HepG2 (cell line): ENCODE results near the gene GATC. TPM values are rescaled to one million over a fixed set of nuclear protein-coding genes. Genes with fewer than 3 reads are reported as not detected.
A peak's percentile ranks its signal among the peaks of the same experiment; 100 is the strongest.

Experiments used
- EZH2 ChIP-seq: conservative IDR thresholded peaks from 2 replicates; pipeline ENCODE4 v1.6.1; 2012; ENCODE audit warnings: mild to moderate bottlenecking, low read depth, low read length, moderate library complexity
- MED1 ChIP-seq: sonication (generic); formaldehyde crosslinking; IDR thresholded peaks from 2 replicates; pipeline ENCODE4 v1.4.0; 2020; ENCODE audit warnings: missing genetic modification reagents
- ZFYVE20 ChIP-seq: sonication (generic); formaldehyde crosslinking; IDR thresholded peaks from 2 replicates; pipeline ENCODE4 v1.8.0; 2023; ENCODE audit warnings: low read depth, mild to moderate bottlenecking, moderate library complexity, missing genetic modification reagents, borderline replicate concordance
- ZNF564 ChIP-seq: sonication (generic); formaldehyde crosslinking; IDR thresholded peaks from 2 replicates; pipeline ENCODE4 v1.8.1; 2023; ENCODE audit warnings: mild to moderate bottlenecking, missing genetic modification reagents
- ZNF570 ChIP-seq: sonication (generic); formaldehyde crosslinking; IDR thresholded peaks from 2 replicates; pipeline ENCODE4 v1.4.0; 2020; ENCODE audit warnings: mild to moderate bottlenecking, missing genetic modification reagents, borderline replicate concordance
- ZNF775 ChIP-seq: sonication (generic); formaldehyde crosslinking; IDR thresholded peaks from 2 replicates; pipeline ENCODE4 v1.4.0; 2020; ENCODE audit warnings: missing genetic modification reagents, mild to moderate bottlenecking, moderate library complexity, borderline replicate concordance
- polyA plus RNA-seq, 8 experiments: library from polyadenylated mRNA; depleted of rRNA in 3 of 8; stranded (reverse) in 7 of 8; unstranded in 1 of 8; fragments of >200 nt; fragmentation: Illumina TruSeq in 4 of 8; extraction: Trizol in 4 of 8; gene quantifications; 2 replicates each; pipeline versions ENCODE4 v1.2.1 to v1.2.3, GENCODE V29; 2011 to 2016; ENCODE audit warnings: low read depth in 4 of 8, missing spikeins in 1 of 8, mixed read lengths in 1 of 8; ENCODE audit not compliant: insufficient read depth in 1 of 8
- total RNA-seq, 5 experiments: library from RNA; depleted of rRNA; stranded (reverse); fragments of >200 nt; fragmentation: Illumina TruSeq; extraction: Trizol; gene quantifications; 2 replicates each; pipeline ENCODE4 v1.2.3, GENCODE V29; 2016; ENCODE audit warnings: low read depth in 1 of 5
- TF ChIP-seq, protein P1 (sequence below): sonication (generic); formaldehyde crosslinking; IDR thresholded peaks from 2 replicates; pipeline ENCODE4 v1.4.0; 2020; ENCODE audit warnings: missing genetic modification reagents
- TF ChIP-seq, protein P2 (sequence below), 2 experiments: fragments of 450-650 bp in 1 of 2; sonication (generic) in 1 of 2; formaldehyde crosslinking in 1 of 2; IDR thresholded peaks; 2 replicates each; pipeline versions ENCODE4 v1.6.1 to v1.8.0; 2016 to 2022; ENCODE audit warnings: antibody characterized with exemption in 1 of 2, mild to moderate bottlenecking in 1 of 2, missing genetic modification reagents in 1 of 2
- TF ChIP-seq, protein P3 (sequence below): sonication (generic); formaldehyde crosslinking; IDR thresholded peaks from 2 replicates; pipeline ENCODE4 v1.4.0; 2020; ENCODE audit warnings: missing genetic modification reagents
- TF ChIP-seq, protein P4 (sequence below): sonication (generic); formaldehyde crosslinking; IDR thresholded peaks from 2 replicates; pipeline ENCODE4 v1.5.0; 2020; ENCODE audit warnings: mild to moderate bottlenecking, missing genetic modification reagents, moderate library complexity

Gene GATC
- total and polyA plus RNA-seq, 2 of the 13 experiments (the other 11 are each of a cell fraction or from before 2014, with no cell fraction given): 17.7 to 29.7 TPM

DNA sequence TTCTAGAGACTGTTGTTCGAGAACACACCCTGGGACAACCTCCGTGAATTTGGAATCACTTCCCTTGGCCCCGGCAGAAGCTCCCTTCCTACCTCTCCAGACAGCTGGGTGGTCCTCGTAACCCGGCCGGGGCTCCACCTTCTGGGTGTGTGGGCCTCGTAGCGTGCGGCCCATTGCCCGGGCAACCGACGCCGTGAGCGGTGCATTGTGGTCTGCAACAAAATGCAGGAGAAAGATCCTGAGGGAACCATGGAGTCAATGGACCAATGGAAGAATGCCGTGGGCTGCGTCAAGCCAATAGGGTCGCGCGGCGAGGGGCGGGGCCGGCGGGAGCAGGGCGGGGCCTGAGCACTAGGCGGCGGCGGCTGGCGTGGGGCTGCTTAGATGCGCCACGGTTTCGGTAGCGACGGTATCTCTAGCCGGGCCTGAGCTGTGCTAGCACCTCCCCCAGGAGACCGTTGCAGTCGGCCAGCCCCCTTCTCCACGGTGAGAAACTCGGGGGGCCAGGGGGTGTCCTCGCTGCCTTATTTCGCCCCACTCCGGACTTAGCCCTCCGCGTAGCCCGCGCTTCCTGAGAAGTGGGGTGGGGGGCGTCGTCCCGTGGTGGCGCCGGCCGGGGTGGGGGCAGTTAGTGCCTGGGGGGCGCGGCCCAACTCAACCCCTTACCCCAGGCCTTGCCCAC, 49.6 kb downstream of the GATC start, which contains the start of gene DYNLL1 (continued):
- TF ChIP-seq MED1 (CRISPR knock-in tag) (peak; percentile 66), ZNF570 (CRISPR knock-in tag) (no peak), ZFYVE20 (0 out of 2 replicates have a peak, but pooled peaks have one; percentile 12), EZH2 (no peak), ZNF775 (no peak), ZNF564 (no peak)
- TF ChIP-seq, protein P1, sequence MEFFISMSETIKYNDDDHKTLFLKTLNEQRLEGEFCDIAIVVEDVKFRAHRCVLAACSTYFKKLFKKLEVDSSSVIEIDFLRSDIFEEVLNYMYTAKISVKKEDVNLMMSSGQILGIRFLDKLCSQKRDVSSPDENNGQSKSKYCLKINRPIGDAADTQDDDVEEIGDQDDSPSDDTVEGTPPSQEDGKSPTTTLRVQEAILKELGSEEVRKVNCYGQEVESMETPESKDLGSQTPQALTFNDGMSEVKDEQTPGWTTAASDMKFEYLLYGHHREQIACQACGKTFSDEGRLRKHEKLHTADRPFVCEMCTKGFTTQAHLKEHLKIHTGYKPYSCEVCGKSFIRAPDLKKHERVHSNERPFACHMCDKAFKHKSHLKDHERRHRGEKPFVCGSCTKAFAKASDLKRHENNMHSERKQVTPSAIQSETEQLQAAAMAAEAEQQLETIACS: no peak; the same call in 1 of the 2 replicates
- TF ChIP-seq, protein P2, sequence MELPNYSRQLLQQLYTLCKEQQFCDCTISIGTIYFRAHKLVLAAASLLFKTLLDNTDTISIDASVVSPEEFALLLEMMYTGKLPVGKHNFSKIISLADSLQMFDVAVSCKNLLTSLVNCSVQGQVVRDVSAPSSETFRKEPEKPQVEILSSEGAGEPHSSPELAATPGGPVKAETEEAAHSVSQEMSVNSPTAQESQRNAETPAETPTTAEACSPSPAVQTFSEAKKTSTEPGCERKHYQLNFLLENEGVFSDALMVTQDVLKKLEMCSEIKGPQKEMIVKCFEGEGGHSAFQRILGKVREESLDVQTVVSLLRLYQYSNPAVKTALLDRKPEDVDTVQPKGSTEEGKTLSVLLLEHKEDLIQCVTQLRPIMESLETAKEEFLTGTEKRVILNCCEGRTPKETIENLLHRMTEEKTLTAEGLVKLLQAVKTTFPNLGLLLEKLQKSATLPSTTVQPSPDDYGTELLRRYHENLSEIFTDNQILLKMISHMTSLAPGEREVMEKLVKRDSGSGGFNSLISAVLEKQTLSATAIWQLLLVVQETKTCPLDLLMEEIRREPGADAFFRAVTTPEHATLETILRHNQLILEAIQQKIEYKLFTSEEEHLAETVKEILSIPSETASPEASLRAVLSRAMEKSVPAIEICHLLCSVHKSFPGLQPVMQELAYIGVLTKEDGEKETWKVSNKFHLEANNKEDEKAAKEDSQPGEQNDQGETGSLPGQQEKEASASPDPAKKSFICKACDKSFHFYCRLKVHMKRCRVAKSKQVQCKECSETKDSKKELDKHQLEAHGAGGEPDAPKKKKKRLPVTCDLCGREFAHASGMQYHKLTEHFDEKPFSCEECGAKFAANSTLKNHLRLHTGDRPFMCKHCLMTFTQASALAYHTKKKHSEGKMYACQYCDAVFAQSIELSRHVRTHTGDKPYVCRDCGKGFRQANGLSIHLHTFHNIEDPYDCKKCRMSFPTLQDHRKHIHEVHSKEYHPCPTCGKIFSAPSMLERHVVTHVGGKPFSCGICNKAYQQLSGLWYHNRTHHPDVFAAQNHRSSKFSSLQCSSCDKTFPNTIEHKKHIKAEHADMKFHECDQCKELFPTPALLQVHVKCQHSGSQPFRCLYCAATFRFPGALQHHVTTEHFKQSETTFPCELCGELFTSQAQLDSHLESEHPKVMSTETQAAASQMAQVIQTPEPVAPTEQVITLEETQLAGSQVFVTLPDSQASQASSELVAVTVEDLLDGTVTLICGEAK (IDR thresholded peaks at IDR 0.05): no peak
- TF ChIP-seq, protein P2 (CRISPR knock-in tag; IDR thresholded peaks at IDR 0.05): peak; percentile 42; the same call in 1 of the 2 replicates
- TF ChIP-seq, protein P3, sequence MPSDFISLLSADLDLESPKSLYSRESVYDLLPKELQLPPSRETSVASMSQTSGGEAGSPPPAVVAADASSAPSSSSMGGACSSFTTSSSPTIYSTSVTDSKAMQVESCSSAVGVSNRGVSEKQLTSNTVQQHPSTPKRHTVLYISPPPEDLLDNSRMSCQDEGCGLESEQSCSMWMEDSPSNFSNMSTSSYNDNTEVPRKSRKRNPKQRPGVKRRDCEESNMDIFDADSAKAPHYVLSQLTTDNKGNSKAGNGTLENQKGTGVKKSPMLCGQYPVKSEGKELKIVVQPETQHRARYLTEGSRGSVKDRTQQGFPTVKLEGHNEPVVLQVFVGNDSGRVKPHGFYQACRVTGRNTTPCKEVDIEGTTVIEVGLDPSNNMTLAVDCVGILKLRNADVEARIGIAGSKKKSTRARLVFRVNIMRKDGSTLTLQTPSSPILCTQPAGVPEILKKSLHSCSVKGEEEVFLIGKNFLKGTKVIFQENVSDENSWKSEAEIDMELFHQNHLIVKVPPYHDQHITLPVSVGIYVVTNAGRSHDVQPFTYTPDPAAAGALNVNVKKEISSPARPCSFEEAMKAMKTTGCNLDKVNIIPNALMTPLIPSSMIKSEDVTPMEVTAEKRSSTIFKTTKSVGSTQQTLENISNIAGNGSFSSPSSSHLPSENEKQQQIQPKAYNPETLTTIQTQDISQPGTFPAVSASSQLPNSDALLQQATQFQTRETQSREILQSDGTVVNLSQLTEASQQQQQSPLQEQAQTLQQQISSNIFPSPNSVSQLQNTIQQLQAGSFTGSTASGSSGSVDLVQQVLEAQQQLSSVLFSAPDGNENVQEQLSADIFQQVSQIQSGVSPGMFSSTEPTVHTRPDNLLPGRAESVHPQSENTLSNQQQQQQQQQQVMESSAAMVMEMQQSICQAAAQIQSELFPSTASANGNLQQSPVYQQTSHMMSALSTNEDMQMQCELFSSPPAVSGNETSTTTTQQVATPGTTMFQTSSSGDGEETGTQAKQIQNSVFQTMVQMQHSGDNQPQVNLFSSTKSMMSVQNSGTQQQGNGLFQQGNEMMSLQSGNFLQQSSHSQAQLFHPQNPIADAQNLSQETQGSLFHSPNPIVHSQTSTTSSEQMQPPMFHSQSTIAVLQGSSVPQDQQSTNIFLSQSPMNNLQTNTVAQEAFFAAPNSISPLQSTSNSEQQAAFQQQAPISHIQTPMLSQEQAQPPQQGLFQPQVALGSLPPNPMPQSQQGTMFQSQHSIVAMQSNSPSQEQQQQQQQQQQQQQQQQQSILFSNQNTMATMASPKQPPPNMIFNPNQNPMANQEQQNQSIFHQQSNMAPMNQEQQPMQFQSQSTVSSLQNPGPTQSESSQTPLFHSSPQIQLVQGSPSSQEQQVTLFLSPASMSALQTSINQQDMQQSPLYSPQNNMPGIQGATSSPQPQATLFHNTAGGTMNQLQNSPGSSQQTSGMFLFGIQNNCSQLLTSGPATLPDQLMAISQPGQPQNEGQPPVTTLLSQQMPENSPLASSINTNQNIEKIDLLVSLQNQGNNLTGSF: no peak; the same call in 1 of the 2 replicates
- TF ChIP-seq, protein P4, sequence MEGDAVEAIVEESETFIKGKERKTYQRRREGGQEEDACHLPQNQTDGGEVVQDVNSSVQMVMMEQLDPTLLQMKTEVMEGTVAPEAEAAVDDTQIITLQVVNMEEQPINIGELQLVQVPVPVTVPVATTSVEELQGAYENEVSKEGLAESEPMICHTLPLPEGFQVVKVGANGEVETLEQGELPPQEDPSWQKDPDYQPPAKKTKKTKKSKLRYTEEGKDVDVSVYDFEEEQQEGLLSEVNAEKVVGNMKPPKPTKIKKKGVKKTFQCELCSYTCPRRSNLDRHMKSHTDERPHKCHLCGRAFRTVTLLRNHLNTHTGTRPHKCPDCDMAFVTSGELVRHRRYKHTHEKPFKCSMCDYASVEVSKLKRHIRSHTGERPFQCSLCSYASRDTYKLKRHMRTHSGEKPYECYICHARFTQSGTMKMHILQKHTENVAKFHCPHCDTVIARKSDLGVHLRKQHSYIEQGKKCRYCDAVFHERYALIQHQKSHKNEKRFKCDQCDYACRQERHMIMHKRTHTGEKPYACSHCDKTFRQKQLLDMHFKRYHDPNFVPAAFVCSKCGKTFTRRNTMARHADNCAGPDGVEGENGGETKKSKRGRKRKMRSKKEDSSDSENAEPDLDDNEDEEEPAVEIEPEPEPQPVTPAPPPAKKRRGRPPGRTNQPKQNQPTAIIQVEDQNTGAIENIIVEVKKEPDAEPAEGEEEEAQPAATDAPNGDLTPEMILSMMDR: no peak; the same call in 1 of the 2 replicates
